Measurements from ENCODE around the gene PPOX.
A peak's percentile ranks its signal among the peaks of the same experiment; 100 is the strongest.

The PPOX gene

GRCh38 chr1:161200992-161201835, 35.0 kb downstream of the PPOX start:
- Histone ChIP-seq H3K36me3 (ENCODE audit: control insufficient read depth in 5 of 5, insufficient read depth in 5 of 5, low read length in 5 of 5) (peaks cover 3 to 25% (median 7%) of the 10 kb centered on the region in 5 donors), H3K4me1 (ENCODE audit: control insufficient read depth in 5 of 5, insufficient read depth in 5 of 5, low read length in 5 of 5) (peaks cover 46 to 78% (median 71%) of the 10 kb centered on the region in 5 donors), H3K9me3 (ENCODE audit: control insufficient read depth in 5 of 5, low read length in 5 of 5) (no peaks in the 10 kb centered on the region), H3K27ac (ENCODE audit: low read depth, low read length) (peak overlapping the region; percentile 100), H3K27me3 (ENCODE audit: control insufficient read depth in 5 of 5, insufficient read depth in 4 of 5, low read length in 5 of 5) (peaks cover 0 to 9% (median 0%) of the 10 kb centered on the region in 5 donors), H3K4me3 (ENCODE audit: low read depth in 1 of 5, low read length in 5 of 5) (peak overlapping the region; percentile 74 to 97 (median 93)), H3K9ac (ENCODE audit: low read length in 5 of 5) (peak overlapping the region; percentile 86 to 94 (median 93))

GRCh38 chr1:161201836-161202712, 35.8 kb downstream of the PPOX start, which contains the start of gene NDUFS2:
Gene NDUFS2 (plus strand): TSS chr1:161202367. CDS start chr1:161202386, 19 bp downstream.
- H3K9me3 ChIP-seq (ENCODE audit: control insufficient read depth in 5 of 5, low read length in 5 of 5), result no peaks in the 10 kb centered on the region
- H3K9ac ChIP-seq (ENCODE audit: low read length in 5 of 5), result peak within 1 kb of the TSS; percentile 86 to 94 (median 93)
- H3K36me3 ChIP-seq (ENCODE audit: control insufficient read depth in 5 of 5, insufficient read depth in 5 of 5, low read length in 5 of 5), result peaks cover 7 to 30% (median 12%) of the 10 kb centered on the region in 5 donors
- H3K4me3 ChIP-seq (ENCODE audit: low read depth in 1 of 5, low read length in 5 of 5), result peak within 1 kb of the TSS; percentile 86 to 97 (median 93)
- H3K27ac ChIP-seq (ENCODE audit: low read depth, low read length), result peak within 1 kb of the TSS; percentile 100
- H3K4me1 ChIP-seq (ENCODE audit: control insufficient read depth in 5 of 5, insufficient read depth in 5 of 5, low read length in 5 of 5), result peaks cover 42 to 78% (median 62%) of the 10 kb centered on the region in 5 donors
- H3K27me3 ChIP-seq (ENCODE audit: control insufficient read depth in 5 of 5, insufficient read depth in 4 of 5, low read length in 5 of 5), result peaks cover 0 to 9% (median 0%) of the 10 kb centered on the region in 5 donors

- Histone ChIP-seq H3K4me1 (ENCODE audit: control insufficient read depth in 5 of 5, insufficient read depth in 5 of 5, low read length in 5 of 5) (peaks cover 8 to 42% (median 21%) of the 10 kb centered on the region in 5 donors), H3K4me3 (ENCODE audit: low read depth in 1 of 5, low read length in 5 of 5) (no peak overlapping the region), H3K36me3 (ENCODE audit: control insufficient read depth in 5 of 5, insufficient read depth in 5 of 5, low read length in 5 of 5) (peaks cover 16 to 68% (median 41%) of the 10 kb centered on the region in 5 donors), H3K9ac (ENCODE audit: low read length in 5 of 5) (peak overlapping the region in 1 of 5 donors; percentile 21), H3K9me3 (ENCODE audit: control insufficient read depth in 5 of 5, low read length in 5 of 5) (no peaks in the 10 kb centered on the region), H3K27ac (ENCODE audit: low read depth, low read length) (peak overlapping the region; percentile 39), H3K27me3 (ENCODE audit: control insufficient read depth in 5 of 5, insufficient read depth in 4 of 5, low read length in 5 of 5) (no peaks in the 10 kb centered on the region)
These were observed 40.4 kb downstream of the PPOX start for GRCh38 chr1:161206411-161207140.

- Histone ChIP-seq H3K9me3 (ENCODE audit: control insufficient read depth in 5 of 5, low read length in 5 of 5) (no peaks in the 10 kb centered on the region), H3K27me3 (ENCODE audit: control insufficient read depth in 5 of 5, insufficient read depth in 4 of 5, low read length in 5 of 5) (no peaks in the 10 kb centered on the region), H3K27ac (ENCODE audit: low read depth, low read length) (peak overlapping the region; percentile 39), H3K4me3 (ENCODE audit: low read depth in 1 of 5, low read length in 5 of 5) (no peak overlapping the region), H3K9ac (ENCODE audit: low read length in 5 of 5) (no peak overlapping the region), H3K4me1 (ENCODE audit: control insufficient read depth in 5 of 5, insufficient read depth in 5 of 5, low read length in 5 of 5) (peaks cover 2 to 38% (median 17%) of the 10 kb centered on the region in 5 donors), H3K36me3 (ENCODE audit: control insufficient read depth in 5 of 5, insufficient read depth in 5 of 5, low read length in 5 of 5) (peaks cover 16 to 74% (median 47%) of the 10 kb centered on the region in 5 donors)
These were observed 40.9 kb downstream of the PPOX start for GRCh38 chr1:161207173-161207572.

GRCh38 chr1:161209790-161210409, 43.7 kb downstream of the PPOX start:
- Histone ChIP-seq H3K27ac (ENCODE audit: low read depth, low read length) (no peak overlapping the region), H3K27me3 (ENCODE audit: control insufficient read depth in 5 of 5, insufficient read depth in 4 of 5, low read length in 5 of 5) (no peaks in the 10 kb centered on the region), H3K36me3 (ENCODE audit: control insufficient read depth in 5 of 5, insufficient read depth in 5 of 5, low read length in 5 of 5) (peaks cover 23 to 85% (median 70%) of the 10 kb centered on the region in 5 donors), H3K9me3 (ENCODE audit: control insufficient read depth in 5 of 5, low read length in 5 of 5) (no peaks in the 10 kb centered on the region), H3K4me1 (ENCODE audit: control insufficient read depth in 5 of 5, insufficient read depth in 5 of 5, low read length in 5 of 5) (peaks cover 0 to 31% (median 7%) of the 10 kb centered on the region in 5 donors), H3K4me3 (ENCODE audit: low read depth in 1 of 5, low read length in 5 of 5) (no peak overlapping the region), H3K9ac (ENCODE audit: low read length in 5 of 5) (peak overlapping the region in 1 of 5 donors; percentile 13)

- H3K27ac ChIP-seq (ENCODE audit: low read depth, low read length), result peak overlapping the region; percentile 6
- H3K4me3 ChIP-seq (ENCODE audit: low read depth in 1 of 5, low read length in 5 of 5), result no peak overlapping the region
- H3K27me3 ChIP-seq (ENCODE audit: control insufficient read depth in 5 of 5, insufficient read depth in 4 of 5, low read length in 5 of 5), result no peaks in the 10 kb centered on the region
- no peak overlapping the region for H3K9ac ChIP-seq (ENCODE audit: low read length in 5 of 5)
- peaks cover 0 to 2% (median 0%) of the 10 kb centered on the region in 5 donors for H3K9me3 ChIP-seq (ENCODE audit: control insufficient read depth in 5 of 5, low read length in 5 of 5)
- H3K4me1 ChIP-seq (ENCODE audit: control insufficient read depth in 5 of 5, insufficient read depth in 5 of 5, low read length in 5 of 5), result peaks cover 10 to 36% (median 13%) of the 10 kb centered on the region in 5 donors
- peaks cover 16 to 57% (median 49%) of the 10 kb centered on the region in 5 donors for H3K36me3 ChIP-seq (ENCODE audit: control insufficient read depth in 5 of 5, insufficient read depth in 5 of 5, low read length in 5 of 5)
These were observed 48.1 kb downstream of the PPOX start for GRCh38 chr1:161214369-161214768.

GRCh38 chr1:161215076-161215475, 48.9 kb downstream of the PPOX start, which contains the start of gene FCER1G:
Gene FCER1G (plus strand): TSS chr1:161215295. CDS start chr1:161215322, 27 bp downstream.
- Histone ChIP-seq H3K27ac (ENCODE audit: low read depth, low read length) (peak within 1 kb of the TSS; percentile 95), H3K4me3 (ENCODE audit: low read depth in 1 of 5, low read length in 5 of 5) (peak within 1 kb of the TSS; percentile 47 to 73 (median 52)), H3K36me3 (ENCODE audit: control insufficient read depth in 5 of 5, insufficient read depth in 5 of 5, low read length in 5 of 5) (peaks cover 15 to 50% (median 42%) of the 10 kb centered on the region in 5 donors), H3K9ac (ENCODE audit: low read length in 5 of 5) (peak within 1 kb of the TSS in 4 of 5 donors; percentile 21 to 73 (median 66)), H3K9me3 (ENCODE audit: control insufficient read depth in 5 of 5, low read length in 5 of 5) (peaks cover 0 to 2% (median 0%) of the 10 kb centered on the region in 5 donors), H3K4me1 (ENCODE audit: control insufficient read depth in 5 of 5, insufficient read depth in 5 of 5, low read length in 5 of 5) (peaks cover 10 to 33% (median 13%) of the 10 kb centered on the region in 5 donors), H3K27me3 (ENCODE audit: control insufficient read depth in 5 of 5, insufficient read depth in 4 of 5, low read length in 5 of 5) (no peaks in the 10 kb centered on the region)

GRCh38 chr1:161216945-161217712, 50.9 kb downstream of the PPOX start:
- peaks cover 11 to 29% (median 25%) of the 10 kb centered on the region in 5 donors for H3K36me3 ChIP-seq (ENCODE audit: control insufficient read depth in 5 of 5, insufficient read depth in 5 of 5, low read length in 5 of 5)
- peak overlapping the region; percentile 49 to 73 (median 60) for H3K4me3 ChIP-seq (ENCODE audit: low read depth in 1 of 5, low read length in 5 of 5)
- H3K27me3 ChIP-seq (ENCODE audit: control insufficient read depth in 5 of 5, insufficient read depth in 4 of 5, low read length in 5 of 5), result no peaks in the 10 kb centered on the region
- peak overlapping the region; percentile 51 to 97 (median 75) for H3K9ac ChIP-seq (ENCODE audit: low read length in 5 of 5)
- H3K9me3 ChIP-seq (ENCODE audit: control insufficient read depth in 5 of 5, low read length in 5 of 5), result peaks cover 0 to 2% (median 0%) of the 10 kb centered on the region in 5 donors
- H3K4me1 ChIP-seq (ENCODE audit: control insufficient read depth in 5 of 5, insufficient read depth in 5 of 5, low read length in 5 of 5), result peaks cover 10 to 28% (median 13%) of the 10 kb centered on the region in 5 donors
- peak overlapping the region; percentile 95 for H3K27ac ChIP-seq (ENCODE audit: low read depth, low read length)
